A673 (cell line): Measurements from ENCODE around the gene TSC22D2. TPM values are rescaled to one million over a fixed set of nuclear protein-coding genes. Genes with fewer than 3 reads are reported as not detected.

Experiments
- BruUV-seq: library from RNA; stranded (reverse); fragments of 400-500 nt; replicated peaks from 2 replicates; lab custom pipeline; 2021; lab: Mats Ljungman, UMichigan
- CTCF ChIA-PET: fragments of 300-600 bp; sonication (Branson Sonifier 250); formaldehyde crosslinking; loops from one replicate; lab custom pipeline; 2022; ENCODE audit warnings: antibody characterized with exemption; lab: Charles Lee
- POLR2A ChIA-PET: fragments of 300-600 bp; sonication (Branson Sonifier 250); formaldehyde crosslinking; loops from one replicate; lab custom pipeline; 2022; ENCODE audit warnings: antibody characterized with exemption; ENCODE audit not compliant: low non-redundant PET; lab: Charles Lee
- DNase-seq: peaks from one replicate; pipeline ENCODE4 v3.0.0-alpha.2; 2015; ENCODE audit warnings: low spot score
- H3K27ac ChIP-seq: fragments of 200-600 bp; sonication (generic); 2 replicates; pipeline ENCODE4 v1.5.1; 2016; ENCODE audit warnings: mixed run types, low read depth, mild to moderate bottlenecking, mixed read lengths, antibody characterized with exemption, low read length; ENCODE audit not compliant: poor library complexity, severe bottlenecking
- H3K27me3 ChIP-seq: fragments of 200-600 bp; sonication (generic); replicated peaks from 2 replicates; pipeline ENCODE4 v1.6.1; 2017; ENCODE audit warnings: mixed run types, low read depth, mild to moderate bottlenecking, mixed read lengths, antibody characterized with exemption, low read length; ENCODE audit not compliant: insufficient read depth, poor library complexity
- H3K36me3 ChIP-seq: fragments of 200-600 bp; sonication (generic); 2 replicates; pipeline ENCODE4 v1.6.1; 2016; ENCODE audit warnings: mixed run types, mild to moderate bottlenecking, mixed read lengths, antibody characterized with exemption, low read length; ENCODE audit not compliant: insufficient read depth, poor library complexity, severe bottlenecking
- H3K4me1 ChIP-seq: fragments of 200-600 bp; sonication (generic); 2 replicates; pipeline ENCODE4 v1.6.1; 2017; ENCODE audit warnings: mixed run types, mild to moderate bottlenecking, mixed read lengths, antibody characterized with exemption, low read length; ENCODE audit not compliant: insufficient read depth, poor library complexity, severe bottlenecking
- H3K4me3 ChIP-seq: fragments of 200-600 bp; sonication (generic); 2 replicates; pipeline ENCODE4 v1.5.1; 2016; ENCODE audit warnings: low read depth, mixed run types, mild to moderate bottlenecking, mixed read lengths, low read length; ENCODE audit not compliant: poor library complexity, severe bottlenecking
- H3K9me3 ChIP-seq: fragments of 200-600 bp; sonication (generic); 2 replicates; pipeline ENCODE4 v1.6.1; 2016; ENCODE audit warnings: mixed run types, low read depth, mild to moderate bottlenecking, mixed read lengths, antibody characterized with exemption, low read length; ENCODE audit not compliant: poor library complexity, severe bottlenecking
- CTCF ChIP-seq: fragments of 300-800, 200-600 bp; sonication (generic); conservative IDR thresholded peaks from 2 replicates; pipeline ENCODE4 v1.5.1; 2017; ENCODE audit warnings: low read depth, mild to moderate bottlenecking, antibody characterized with exemption, low read length, moderate library complexity, mixed read lengths
- EZH2 ChIP-seq: fragments of 200-600 bp; sonication (generic); IDR thresholded peaks from 2 replicates; pipeline ENCODE4 v1.6.1; 2017; ENCODE audit warnings: borderline replicate concordance, low read depth, mild to moderate bottlenecking, mixed read lengths, antibody characterized with exemption, low read length; ENCODE audit not compliant: poor library complexity, severe bottlenecking
- intact Hi-C: fragments of 100-400 bp; cut with micrococcal nuclease; formaldehyde crosslinking; loops from one replicate; pipeline ENCODE4 v1.10.0; 2022; ENCODE audit not compliant: unreplicated experiment
- total RNA-seq: library from RNA; stranded (reverse); gene quantifications from 2 replicates; pipeline ENCODE4 v1.2.3, GENCODE V29; 2021

The TSC22D2 gene
- total RNA-seq, 1 experiment from 2014 or later = 28.9 TPM

GRCh38 chr3:150426292-150426691 lies 18.2 kb downstream of the TSC22D2 start:
- Histone ChIP-seq H3K27ac (no peak overlapping the region), H3K27me3 (no peaks in the 10 kb centered on the region), H3K9me3 (no peaks in the 10 kb centered on the region), H3K4me1 (peaks cover 33% of the 10 kb centered on the region), H3K4me3 (no peak overlapping the region), H3K36me3 (no peaks in the 10 kb centered on the region)
- ChIA-PET CTCF (no interaction called here), POLR2A (no interaction called here)
- no peak for DNase-seq
- no peak for TF ChIP-seq CTCF
- TF ChIP-seq EZH2 = no peak
- intact Hi-C loops = no loop called here
- no TSS peak for BruUV-seq

GRCh38 chr3:150428562-150428961 lies 20.5 kb downstream of the TSC22D2 start:
- POLR2A ChIA-PET = no interaction called here
- H3K9me3 ChIP-seq = no peaks in the 10 kb centered on the region
- intact Hi-C loops = no loop called here
- no peaks in the 10 kb centered on the region for H3K36me3 ChIP-seq
- no peak overlapping the region for H3K4me3 ChIP-seq
- TF ChIP-seq EZH2 = no peak
- TF ChIP-seq CTCF = no peak
- CTCF ChIA-PET = no interaction called here
- peaks cover 11% of the 10 kb centered on the region for H3K4me1 ChIP-seq
- no peak for DNase-seq
- no TSS peak for BruUV-seq
- H3K27me3 ChIP-seq = no peaks in the 10 kb centered on the region
- no peak overlapping the region for H3K27ac ChIP-seq

GRCh38 chr3:150429767-150430671 lies 21.9 kb downstream of the TSC22D2 start:
- TF ChIP-seq EZH2 (no peak), CTCF (no peak)
- POLR2A ChIA-PET = no interaction called here
- CTCF ChIA-PET = no interaction called here
- BruUV-seq = no TSS peak
- H3K4me1 ChIP-seq = peaks cover 9% of the 10 kb centered on the region
- H3K36me3 ChIP-seq = no peaks in the 10 kb centered on the region
- H3K4me3 ChIP-seq = no peak overlapping the region
- intact Hi-C loops = no loop called here
- H3K27me3 ChIP-seq = no peaks in the 10 kb centered on the region
- no peak for DNase-seq
- H3K9me3 ChIP-seq = no peaks in the 10 kb centered on the region
- no peak overlapping the region for H3K27ac ChIP-seq
